ENCODE data around the gene SNED1.

Gene SNED1

DNA sequence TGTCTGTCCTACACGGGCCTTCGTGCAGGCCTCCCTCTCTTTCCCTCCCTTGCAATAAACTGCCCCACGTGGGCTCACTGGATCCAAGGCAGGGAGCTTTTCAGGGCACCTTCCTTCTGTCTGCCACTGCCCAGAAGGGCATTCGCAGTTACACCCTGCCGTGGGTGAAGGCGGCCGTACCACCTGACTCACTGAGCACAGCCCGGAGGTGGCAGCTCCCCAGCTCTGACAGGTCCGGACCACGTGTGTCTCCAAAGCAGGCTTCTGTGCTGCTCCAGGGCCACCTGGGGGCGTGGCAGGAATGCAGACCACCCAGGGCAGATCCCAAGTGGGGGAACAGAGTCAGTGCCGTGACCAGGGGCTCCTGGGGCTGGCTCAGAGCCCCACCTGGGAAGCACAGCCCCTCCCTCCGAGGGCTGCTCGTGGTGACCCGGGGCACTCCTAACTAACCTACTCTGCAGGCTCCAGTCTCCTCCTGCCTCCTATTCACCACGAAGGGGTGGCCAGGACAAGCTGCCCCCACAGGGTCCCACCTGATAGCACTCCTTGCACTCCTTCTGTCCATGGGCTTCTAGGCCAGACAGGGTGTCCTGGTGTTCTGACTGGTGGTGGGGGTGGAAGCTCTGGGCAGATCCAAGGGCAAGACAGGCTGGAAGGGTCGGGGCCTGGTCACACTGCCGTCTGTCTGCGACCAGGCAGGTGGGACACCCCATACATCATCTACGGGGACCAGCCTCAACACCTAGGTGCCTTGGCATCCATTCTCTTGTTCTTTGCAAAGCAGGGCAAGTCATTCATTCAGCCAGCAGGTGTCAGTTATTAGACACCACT, 9.7 kb downstream of the SNED1 start:
- Histone ChIP-seq H3K36me3 (ENCODE audit: control insufficient read depth, insufficient read depth, low read length) (no peaks in the 10 kb centered on the region), H3K27ac (no peak overlapping the region), H3K79me2 (peaks cover 5% of the 10 kb centered on the region), H3K9me3 (ENCODE audit: control insufficient read depth, low read length) (no peaks in the 10 kb centered on the region), H3K4me2 (ENCODE audit: low read length) (no peak overlapping the region), H3K9ac (no peak overlapping the region), H3K4me1 (no peaks in the 10 kb centered on the region), H3K4me3 (ENCODE audit: low read depth, low read length) (no peak overlapping the region), H3K27me3 (ENCODE audit: control insufficient read depth, insufficient read depth, low read length) (no peaks in the 10 kb centered on the region), H2AFZ (no peak overlapping the region)
- TF ChIP-seq, protein P1, sequence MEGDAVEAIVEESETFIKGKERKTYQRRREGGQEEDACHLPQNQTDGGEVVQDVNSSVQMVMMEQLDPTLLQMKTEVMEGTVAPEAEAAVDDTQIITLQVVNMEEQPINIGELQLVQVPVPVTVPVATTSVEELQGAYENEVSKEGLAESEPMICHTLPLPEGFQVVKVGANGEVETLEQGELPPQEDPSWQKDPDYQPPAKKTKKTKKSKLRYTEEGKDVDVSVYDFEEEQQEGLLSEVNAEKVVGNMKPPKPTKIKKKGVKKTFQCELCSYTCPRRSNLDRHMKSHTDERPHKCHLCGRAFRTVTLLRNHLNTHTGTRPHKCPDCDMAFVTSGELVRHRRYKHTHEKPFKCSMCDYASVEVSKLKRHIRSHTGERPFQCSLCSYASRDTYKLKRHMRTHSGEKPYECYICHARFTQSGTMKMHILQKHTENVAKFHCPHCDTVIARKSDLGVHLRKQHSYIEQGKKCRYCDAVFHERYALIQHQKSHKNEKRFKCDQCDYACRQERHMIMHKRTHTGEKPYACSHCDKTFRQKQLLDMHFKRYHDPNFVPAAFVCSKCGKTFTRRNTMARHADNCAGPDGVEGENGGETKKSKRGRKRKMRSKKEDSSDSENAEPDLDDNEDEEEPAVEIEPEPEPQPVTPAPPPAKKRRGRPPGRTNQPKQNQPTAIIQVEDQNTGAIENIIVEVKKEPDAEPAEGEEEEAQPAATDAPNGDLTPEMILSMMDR (IDR thresholded peaks at IDR 0.05), result no peak

DNA sequence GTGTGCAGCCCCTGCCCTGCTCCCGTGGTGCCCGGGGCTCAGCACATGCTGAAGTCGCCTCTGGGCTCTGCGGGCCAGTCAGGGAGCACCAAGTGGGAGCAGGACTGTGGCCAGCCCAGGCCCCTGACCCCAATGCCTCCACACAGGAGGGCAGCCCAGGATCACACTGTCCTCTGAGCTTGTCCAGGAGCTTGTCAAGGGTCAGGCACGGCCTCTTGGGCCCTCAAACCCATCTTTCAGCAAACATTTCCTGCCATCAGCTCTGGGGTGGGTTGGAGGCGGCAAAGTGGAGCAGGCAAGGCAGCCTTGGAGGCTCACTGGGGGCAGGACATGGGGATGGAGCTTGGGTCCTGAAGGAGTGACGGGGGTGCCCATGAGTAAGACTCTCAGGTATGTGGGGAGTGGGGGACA, 10.3 kb downstream of the SNED1 start:
- TF ChIP-seq, protein P1 (IDR thresholded peaks at IDR 0.05), result no peak
- Histone ChIP-seq H3K4me1 (no peaks in the 10 kb centered on the region), H3K9me3 (ENCODE audit: control insufficient read depth, low read length) (no peaks in the 10 kb centered on the region), H3K4me2 (ENCODE audit: low read length) (no peak overlapping the region), H3K27ac (no peak overlapping the region), H3K79me2 (peaks cover 5% of the 10 kb centered on the region), H3K4me3 (ENCODE audit: low read depth, low read length) (no peak overlapping the region), H3K36me3 (ENCODE audit: control insufficient read depth, insufficient read depth, low read length) (no peaks in the 10 kb centered on the region), H2AFZ (no peak overlapping the region), H3K27me3 (ENCODE audit: control insufficient read depth, insufficient read depth, low read length) (no peaks in the 10 kb centered on the region), H3K9ac (no peak overlapping the region)

DNA sequence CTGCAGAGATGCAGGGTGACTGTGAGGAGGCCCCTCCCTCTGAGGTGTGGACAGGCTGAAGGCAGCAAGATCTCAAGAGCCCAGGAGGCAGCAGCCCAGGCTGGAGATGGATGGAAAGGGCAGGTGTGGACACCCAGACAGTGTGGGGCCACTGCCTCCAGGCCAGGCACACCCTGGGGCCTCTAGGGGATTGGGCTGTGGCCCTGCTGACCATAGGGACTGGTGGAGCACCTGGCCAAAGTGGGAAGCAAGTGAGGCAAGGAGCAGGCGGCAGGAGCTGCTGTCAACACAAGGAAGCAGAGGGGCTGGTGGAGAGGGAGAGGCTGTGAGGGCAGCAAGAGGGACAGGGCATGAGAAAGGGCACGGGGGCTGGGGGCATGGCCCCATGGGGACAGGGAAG, 10.8 kb downstream of the SNED1 start:
- no peak overlapping the region for H3K27ac ChIP-seq
- TF ChIP-seq, protein P1 (IDR thresholded peaks at IDR 0.05), result no peak
- peaks cover 5% of the 10 kb centered on the region for H3K79me2 ChIP-seq
- H2AFZ ChIP-seq, result no peak overlapping the region
- no peak overlapping the region for H3K4me3 ChIP-seq (ENCODE audit: low read depth, low read length)
- no peaks in the 10 kb centered on the region for H3K27me3 ChIP-seq (ENCODE audit: control insufficient read depth, insufficient read depth, low read length)
- no peaks in the 10 kb centered on the region for H3K36me3 ChIP-seq (ENCODE audit: control insufficient read depth, insufficient read depth, low read length)
- no peak overlapping the region for H3K9ac ChIP-seq
- no peaks in the 10 kb centered on the region for H3K4me1 ChIP-seq
- H3K4me2 ChIP-seq (ENCODE audit: low read length), result no peak overlapping the region
- H3K9me3 ChIP-seq (ENCODE audit: control insufficient read depth, low read length), result no peaks in the 10 kb centered on the region

DNA sequence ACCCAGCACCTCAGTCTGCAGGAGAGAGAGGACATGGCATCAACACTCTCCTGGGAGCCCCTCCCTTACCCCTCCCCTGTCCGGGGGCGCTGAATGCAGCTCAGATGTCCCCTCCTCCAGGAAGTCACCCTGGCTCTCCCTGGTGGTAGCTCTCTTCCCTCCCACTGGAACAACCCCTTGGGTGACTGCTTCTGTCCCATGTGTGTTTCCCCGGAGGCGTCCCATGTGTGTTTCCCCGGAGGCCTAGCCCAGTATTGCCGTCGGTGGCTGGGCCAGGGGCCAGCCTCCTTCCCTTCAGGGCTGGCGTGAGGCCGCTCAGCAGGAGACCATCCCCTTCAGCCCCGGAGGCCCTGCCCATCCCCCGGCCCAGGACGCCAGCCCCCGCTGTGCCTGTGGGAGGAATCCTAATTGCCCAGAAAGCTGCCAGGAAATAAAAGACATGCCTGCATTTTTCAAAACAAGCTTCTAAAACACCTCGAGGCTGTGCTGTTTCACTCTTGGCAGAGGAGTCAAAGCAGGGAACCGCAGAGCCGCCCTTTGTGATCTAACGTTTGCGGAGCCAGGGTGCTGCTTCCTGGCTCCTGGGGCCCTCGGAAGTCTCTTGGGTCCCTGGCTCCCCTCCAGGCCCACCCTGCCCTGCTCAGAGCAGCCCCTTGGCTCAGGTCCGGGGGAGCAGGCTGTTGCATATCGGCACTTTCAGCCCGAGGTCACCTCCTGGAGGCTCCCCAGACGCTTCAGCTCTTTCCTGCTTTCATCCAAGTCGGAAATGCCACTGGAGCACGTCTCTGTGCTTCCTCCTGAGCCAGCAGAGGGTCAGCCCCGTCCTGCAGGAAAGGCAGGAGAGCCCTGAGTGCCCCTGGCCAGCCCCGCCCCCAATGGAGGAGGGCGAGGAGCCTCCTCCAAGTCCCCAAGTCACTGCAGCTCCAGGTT, 11.4 kb downstream of the SNED1 start:
- TF ChIP-seq, protein P1 (IDR thresholded peaks at IDR 0.05), result no peak
- Histone ChIP-seq H3K36me3 (ENCODE audit: control insufficient read depth, insufficient read depth, low read length) (no peaks in the 10 kb centered on the region), H2AFZ (no peak overlapping the region), H3K27ac (peak overlapping the region; percentile 45), H3K9me3 (ENCODE audit: control insufficient read depth, low read length) (no peaks in the 10 kb centered on the region), H3K4me3 (ENCODE audit: low read depth, low read length) (no peak overlapping the region), H3K9ac (no peak overlapping the region), H3K27me3 (ENCODE audit: control insufficient read depth, insufficient read depth, low read length) (no peaks in the 10 kb centered on the region), H3K4me2 (ENCODE audit: low read length) (peak overlapping the region; percentile 35), H3K79me2 (peaks cover 5% of the 10 kb centered on the region), H3K4me1 (no peaks in the 10 kb centered on the region)
